ENCODE data around the gene CLEC3B. TPM values are rescaled to one million over a fixed set of nuclear protein-coding genes. Genes with fewer than 3 reads are reported as not detected.

CLEC3B gene
- total and polyA plus RNA-seq, 9 donors = 2.9 to 63.5 (median 12.2) TPM

GRCh38 chr3:45079715-45080114, 53.6 kb downstream of the CLEC3B start:
- no peaks in the 10 kb centered on the region for H3K27me3 ChIP-seq
- WGBS, 3 donors = 31 to 100% (median 57%) methylated on average over 1 of the region's 1 CpG
- no peak overlapping the region for H3K4me3 ChIP-seq
- no peaks in the 10 kb centered on the region for H3K9me3 ChIP-seq
- intact Hi-C loops (cut with DNase I) = loop anchor here in 1 of 4 donors (10.0 kb wide), 1 partner anchor 125 kb away; no protein-coding TSS in a partner anchor
- TF ChIP-seq CTCF (IDR thresholded peaks at IDR 0.05) = no peak
- TF ChIP-seq EP300 (IDR thresholded peaks at IDR 0.05) = no peak
- no peak for TF ChIP-seq POLR2A (IDR thresholded peaks at IDR 0.05)
- H3K36me3 ChIP-seq = no peaks in the 10 kb centered on the region
- no peak overlapping the region for H3K27ac ChIP-seq
- DNase-seq = no peak
- H3K4me1 ChIP-seq (ENCODE audit: insufficient read depth) = no peaks in the 10 kb centered on the region

GRCh38 chr3:45080824-45081223, 54.7 kb downstream of the CLEC3B start:
- no peaks in the 10 kb centered on the region for H3K4me1 ChIP-seq (ENCODE audit: insufficient read depth)
- no peaks in the 10 kb centered on the region for H3K9me3 ChIP-seq
- no peak overlapping the region for H3K4me3 ChIP-seq
- intact Hi-C loops (cut with DNase I) = no loop called here
- TF ChIP-seq EP300 (IDR thresholded peaks at IDR 0.05) = no peak
- no peak overlapping the region for H3K27ac ChIP-seq
- no peaks in the 10 kb centered on the region for H3K36me3 ChIP-seq
- no peak for DNase-seq
- 84 to 91% (median 86%) methylated on average over 1 of the region's 1 CpG for WGBS, 3 donors
- H3K27me3 ChIP-seq = no peaks in the 10 kb centered on the region

- Histone ChIP-seq H3K36me3 (no peaks in the 10 kb centered on the region), H3K27me3 (no peaks in the 10 kb centered on the region), H3K9me3 (no peaks in the 10 kb centered on the region), H3K4me3 (no peak overlapping the region), H3K4me1 (ENCODE audit: insufficient read depth) (no peaks in the 10 kb centered on the region), H3K27ac (no peak overlapping the region)
- intact Hi-C loops (cut with DNase I) = no loop called here
- 59 to 67% (median 61%) methylated on average over 2 of the region's 2 CpGs for WGBS, 3 donors
- DNase-seq = no peak
- TF ChIP-seq POLR2A (IDR thresholded peaks at IDR 0.05) (no peak), CTCF (IDR thresholded peaks at IDR 0.05) (no peak), EP300 (IDR thresholded peaks at IDR 0.05) (no peak)
Observed at GRCh38 chr3:45081506-45082141, 55.5 kb downstream of the CLEC3B start.

GRCh38 chr3:45082142-45082538, 56.0 kb downstream of the CLEC3B start:
- H3K4me1 ChIP-seq (ENCODE audit: insufficient read depth) = no peaks in the 10 kb centered on the region
- 29 to 40% (median 36%) methylated on average over 5 of the region's 5 CpGs for WGBS, 3 donors
- H3K9me3 ChIP-seq = no peaks in the 10 kb centered on the region
- no peak for DNase-seq
- TF ChIP-seq POLR2A (IDR thresholded peaks at IDR 0.05) (no peak), EP300 (IDR thresholded peaks at IDR 0.05) (no peak), CTCF (IDR thresholded peaks at IDR 0.05) (no peak)
- no peak overlapping the region for H3K4me3 ChIP-seq
- H3K27ac ChIP-seq = no peak overlapping the region
- H3K36me3 ChIP-seq = no peaks in the 10 kb centered on the region
- intact Hi-C loops (cut with DNase I) = no loop called here
- H3K27me3 ChIP-seq = no peaks in the 10 kb centered on the region

- Histone ChIP-seq H3K4me1 (ENCODE audit: insufficient read depth) (no peaks in the 10 kb centered on the region), H3K27ac (no peak overlapping the region), H3K36me3 (no peaks in the 10 kb centered on the region), H3K27me3 (no peaks in the 10 kb centered on the region), H3K4me3 (no peak overlapping the region), H3K9me3 (no peaks in the 10 kb centered on the region)
- DNase-seq = no peak
- intact Hi-C loops (cut with DNase I) = no loop called here
- 85 to 89% (median 87%) methylated on average over 6 of the region's 6 CpGs for WGBS, 3 donors
- no peak for TF ChIP-seq EP300 (IDR thresholded peaks at IDR 0.05)
- no peak for TF ChIP-seq POLR2A (IDR thresholded peaks at IDR 0.05)
- no peak for TF ChIP-seq CTCF (IDR thresholded peaks at IDR 0.05)
Observed at GRCh38 chr3:45083023-45083422, 56.9 kb downstream of the CLEC3B start.

Data from ovary (tissue), 9 donors.